Measurements from ENCODE around the gene SERPINE1.

GRCh38 chr7:101120315-101120714, 6.6 kb upstream of the SERPINE1 start:
- TF ChIP-seq TAF1 (IDR thresholded peaks at IDR 0.05; ENCODE audit: borderline replicate concordance, insufficient read depth, low read length), result no peak
- no peak for TF ChIP-seq SIN3A (IDR thresholded peaks at IDR 0.05; ENCODE audit: borderline replicate concordance, insufficient read depth, low read length)
